Measurements from ENCODE around the gene SMIM31.

Gene SMIM31

GRCh38 chr4:164753873-164754488 lies at the start of gene SMIM31:
Gene SMIM31, plus strand, starts transcription at chr4:164754131. Its CDS starts 16,313 bp downstream, at chr4:164770444.
- no peak for DNase-seq (ENCODE audit: low spot score)

GRCh38 chr4:164706675-164707074 lies 47.3 kb upstream of the SMIM31 start:
- DNase-seq (ENCODE audit: low spot score) = no peak

GRCh38 chr4:164716901-164717300 lies 37.0 kb upstream of the SMIM31 start:
- peak; percentile 14 for DNase-seq (ENCODE audit: low spot score)

- no peak for DNase-seq (ENCODE audit: low spot score)
Observed at GRCh38 chr4:164718827-164719226, 35.1 kb upstream of the SMIM31 start.

GRCh38 chr4:164725066-164725465 lies 28.9 kb upstream of the SMIM31 start:
- DNase-seq (ENCODE audit: low spot score) = no peak

- no peak for DNase-seq (ENCODE audit: low spot score)
Observed at GRCh38 chr4:164730705-164731393, 23.1 kb upstream of the SMIM31 start.

- peak; percentile 50 for DNase-seq (ENCODE audit: low spot score)
Observed at GRCh38 chr4:164731827-164732474, 22.0 kb upstream of the SMIM31 start.

GRCh38 chr4:164734484-164734883 lies 19.4 kb upstream of the SMIM31 start:
- peak; percentile 28 for DNase-seq (ENCODE audit: low spot score)

- peak; percentile 54 for DNase-seq (ENCODE audit: low spot score)
Observed at GRCh38 chr4:164748375-164748774, 5.6 kb upstream of the SMIM31 start.

GRCh38 chr4:164755432-164755831 lies 1.5 kb downstream of the SMIM31 start:
- DNase-seq (ENCODE audit: low spot score) = no peak

- no peak for DNase-seq (ENCODE audit: low spot score)
Observed at GRCh38 chr4:164756686-164757085, 2.8 kb downstream of the SMIM31 start.

GRCh38 chr4:164761241-164761640 lies 7.3 kb downstream of the SMIM31 start:
- DNase-seq (ENCODE audit: low spot score) = no peak

GRCh38 chr4:164761746-164762275 lies 7.9 kb downstream of the SMIM31 start:
- DNase-seq (ENCODE audit: low spot score) = no peak

- DNase-seq (ENCODE audit: low spot score) = no peak
Observed at GRCh38 chr4:164765096-164765495, 11.2 kb downstream of the SMIM31 start.

GRCh38 chr4:164765833-164766232 lies 11.9 kb downstream of the SMIM31 start:
- DNase-seq (ENCODE audit: low spot score) = no peak

GRCh38 chr4:164768516-164768915 lies 14.6 kb downstream of the SMIM31 start:
- peak; percentile 53 for DNase-seq (ENCODE audit: low spot score)

GRCh38 chr4:164770010-164770724 lies 16.2 kb downstream of the SMIM31 start:
- no peak for DNase-seq (ENCODE audit: low spot score)

GRCh38 chr4:164771088-164771487 lies 17.2 kb downstream of the SMIM31 start:
- no peak for DNase-seq (ENCODE audit: low spot score)

GRCh38 chr4:164772076-164772475 lies 18.1 kb downstream of the SMIM31 start:
- no peak for DNase-seq (ENCODE audit: low spot score)

- DNase-seq (ENCODE audit: low spot score) = no peak
Observed at GRCh38 chr4:164779080-164779479, 25.1 kb downstream of the SMIM31 start.

- peak; percentile 56 for DNase-seq (ENCODE audit: low spot score)
Observed at GRCh38 chr4:164779811-164780216, 25.9 kb downstream of the SMIM31 start.

GRCh38 chr4:164780839-164781238 lies 26.9 kb downstream of the SMIM31 start:
- no peak for DNase-seq (ENCODE audit: low spot score)

Measured in RKO (cell line).